ENCODE measurements around the gene CACNA2D4.
"Not testable (repeated sequence)": the region's sequence is repeated elsewhere in the genome, so short reads cannot be mapped to it uniquely, and the experiment has no call there.

CACNA2D4 gene

GRCh38 chr12:1829306-1829900 lies 89.0 kb downstream of the CACNA2D4 start:
- DNase-seq, result no peak

- no peak for DNase-seq
These were observed 89.6 kb downstream of the CACNA2D4 start for GRCh38 chr12:1828856-1829255.

DNA sequence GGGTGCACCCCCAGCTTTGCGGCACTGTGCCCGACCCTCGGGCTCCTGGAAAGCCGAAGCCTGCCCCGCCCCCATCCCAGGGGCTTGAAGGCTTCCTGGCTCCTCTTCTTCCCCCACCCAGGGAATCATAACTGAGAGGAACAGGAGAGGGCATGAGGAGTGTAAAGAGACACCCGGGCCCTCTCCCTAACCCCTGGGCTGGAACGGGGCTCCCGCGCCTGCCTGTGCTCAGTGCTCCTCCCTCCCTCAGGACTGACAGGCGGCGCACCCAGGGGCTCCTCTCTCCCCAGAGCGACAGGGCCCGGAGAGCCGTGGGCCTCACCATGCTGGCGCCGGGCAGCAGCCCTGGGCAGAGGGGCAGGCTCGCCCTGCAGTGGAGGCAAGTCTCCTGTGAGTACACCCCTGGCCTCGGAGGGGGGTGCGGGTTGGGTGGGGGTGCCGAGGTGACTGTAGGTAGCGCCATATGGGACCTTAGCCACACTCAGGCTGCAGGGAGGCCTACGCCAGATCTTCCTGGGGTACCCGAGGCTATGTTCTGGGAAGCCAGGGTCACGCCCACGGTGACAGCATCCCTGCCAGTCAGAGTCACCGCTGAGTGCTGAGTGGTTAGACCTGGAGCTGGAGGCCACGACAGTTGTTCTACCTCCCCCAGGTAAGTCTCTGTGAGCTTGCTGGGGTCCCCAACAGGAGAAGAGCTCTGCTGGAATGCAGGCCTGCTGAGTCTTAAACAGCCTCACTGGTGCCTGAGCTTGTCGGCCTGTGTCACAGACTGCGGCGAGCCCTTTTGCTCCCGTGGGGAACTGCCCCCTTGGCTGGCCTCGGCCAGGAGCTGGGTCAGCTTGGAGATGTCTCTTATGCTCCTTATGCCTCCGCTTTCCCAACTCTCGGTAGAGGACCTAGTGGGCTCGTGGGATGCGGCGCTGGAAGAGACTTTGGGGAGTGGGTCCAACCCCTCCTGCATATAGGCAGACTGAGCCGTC lies 90.3 kb downstream of the CACNA2D4 start:
- DNase-seq, result no peak

- DNase-seq, result no peak
These were observed 91.4 kb downstream of the CACNA2D4 start for GRCh38 chr12:1826867-1827705.

- no peak for DNase-seq
These were observed 92.1 kb downstream of the CACNA2D4 start for GRCh38 chr12:1826401-1826800.

DNA sequence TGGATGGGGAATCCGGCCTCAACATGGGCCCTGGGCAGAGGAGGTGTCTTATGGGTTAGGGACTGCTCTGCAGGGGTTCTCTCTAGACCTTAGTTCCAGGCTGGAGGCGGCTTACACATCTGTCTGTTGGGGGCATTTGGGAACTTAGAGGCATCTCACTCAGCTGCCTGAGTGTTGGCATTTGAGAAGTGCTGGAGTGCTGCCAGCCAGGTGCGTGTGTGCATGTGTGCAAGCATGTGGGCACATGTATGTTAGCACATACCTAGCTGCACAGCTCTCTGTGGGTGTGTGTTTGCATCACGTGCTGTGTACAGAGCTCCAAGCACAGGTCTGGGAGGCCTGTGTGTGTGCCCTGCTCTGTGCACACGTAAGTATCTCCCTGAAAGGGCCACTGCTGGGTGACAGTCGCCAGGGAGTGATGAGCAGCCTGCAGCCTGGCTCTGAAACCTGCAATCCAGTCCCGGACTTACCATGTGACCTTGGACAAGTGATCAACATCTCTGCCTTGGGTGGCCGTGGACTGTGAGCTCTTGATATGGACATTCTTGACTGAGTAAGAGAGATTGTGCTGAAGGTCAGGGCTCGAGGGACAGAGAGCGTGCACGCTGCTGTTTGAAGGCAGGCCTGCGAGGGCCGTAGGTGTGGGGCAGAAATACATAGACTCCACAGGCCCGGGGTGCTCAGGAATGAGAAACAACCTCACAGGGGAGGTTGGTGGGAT lies 92.9 kb downstream of the CACNA2D4 start:
- no peak for DNase-seq

GRCh38 chr12:1823237-1823636 lies 95.2 kb downstream of the CACNA2D4 start:
- DNase-seq, result no peak

GRCh38 chr12:1822699-1823098 lies 95.8 kb downstream of the CACNA2D4 start:
- DNase-seq, result no peak

- DNase-seq, result no peak
These were observed 96.6 kb downstream of the CACNA2D4 start for GRCh38 chr12:1821805-1822204.

DNA sequence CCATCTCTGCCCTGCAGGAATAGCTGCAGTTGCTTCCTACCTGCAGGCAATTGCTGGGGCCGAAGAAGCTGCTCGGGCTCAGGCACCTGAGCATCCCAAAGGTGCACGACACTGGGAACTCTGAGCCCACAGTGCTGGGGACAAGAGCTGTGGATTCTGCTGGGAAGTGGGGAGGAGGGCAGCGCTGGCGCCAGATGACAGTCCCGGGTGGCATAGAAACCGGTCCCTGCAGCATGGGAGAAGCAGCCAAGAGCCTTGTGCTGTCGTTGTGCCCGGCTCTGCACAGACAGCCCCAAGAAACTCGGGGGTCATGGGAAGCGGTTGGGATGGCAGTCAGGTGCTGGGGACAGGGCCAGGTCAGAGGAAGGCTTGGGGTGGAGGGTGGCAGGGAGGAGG lies 97.6 kb downstream of the CACNA2D4 start:
- DNase-seq, result no peak

DNA sequence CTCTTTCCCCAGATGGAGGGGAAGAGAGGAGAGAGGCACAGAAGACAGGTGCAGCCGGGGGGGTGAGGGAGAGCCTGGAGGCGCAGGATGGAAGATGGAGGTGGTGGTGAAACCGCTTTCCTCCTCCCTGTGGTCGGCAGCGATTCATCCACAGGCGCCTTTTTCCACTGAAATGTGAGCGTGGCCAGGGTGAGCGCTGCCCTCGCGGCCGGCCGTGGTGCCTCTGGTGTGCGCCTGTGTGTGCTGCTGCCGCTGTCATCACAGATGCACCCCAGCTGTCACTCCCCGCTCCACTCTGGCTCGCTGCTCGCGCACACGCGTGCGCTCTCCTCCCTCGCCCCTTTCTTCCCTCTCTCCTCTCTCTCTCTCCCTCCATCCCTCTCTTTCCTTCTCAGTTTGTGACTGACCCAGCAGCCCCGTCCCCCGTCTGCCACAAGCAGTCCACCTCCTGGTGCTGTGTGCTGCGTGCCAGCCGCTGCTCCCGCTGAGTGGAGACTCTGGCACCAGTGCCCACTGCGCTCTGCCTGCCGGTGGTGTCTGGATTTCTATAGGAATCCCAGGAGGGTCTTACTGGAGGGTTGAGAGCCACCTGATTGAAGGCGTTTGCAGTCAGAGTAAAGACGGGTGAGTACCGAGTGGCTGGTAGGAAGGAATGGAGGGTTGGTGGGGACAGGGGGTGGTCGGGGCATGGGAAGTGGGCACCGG lies 98.1 kb downstream of the CACNA2D4 start, which contains the start of gene LRTM2:
Gene LRTM2, plus strand, starts transcription at position 375 of the 705 bp plus-strand sequence. CDS start 7,584 bp downstream, outside the sequence.
- DNase-seq, result no peak

- no peak for DNase-seq
These were observed 98.9 kb downstream of the CACNA2D4 start for GRCh38 chr12:1819571-1819970.

DNA sequence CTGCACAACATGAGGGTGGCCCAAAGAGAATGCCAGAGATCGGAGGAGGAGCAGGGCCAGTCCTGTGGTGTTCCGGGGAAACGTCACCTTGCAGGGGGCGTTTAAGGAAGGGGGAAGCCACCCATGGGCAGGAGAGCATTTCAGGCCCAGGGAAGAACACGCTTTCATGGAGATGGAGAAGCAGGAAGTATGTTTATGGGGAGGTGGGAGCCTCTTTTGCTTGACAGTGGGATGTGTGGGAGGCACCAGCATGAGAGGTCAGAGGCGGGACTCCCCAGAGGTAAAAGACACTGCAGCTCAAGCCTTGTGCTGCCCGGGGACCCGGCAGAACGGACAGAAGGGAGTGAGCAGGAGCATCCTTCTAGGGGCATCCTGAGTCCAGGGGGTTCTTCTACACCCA lies 99.4 kb downstream of the CACNA2D4 start:
- DNase-seq, result no peak

GRCh38 chr12:1817928-1818327 lies 100.5 kb downstream of the CACNA2D4 start:
- DNase-seq, result not testable (repeated sequence)

- no peak for DNase-seq
These were observed 101.6 kb downstream of the CACNA2D4 start for GRCh38 chr12:1816730-1817348.

- no peak for DNase-seq
These were observed 102.4 kb downstream of the CACNA2D4 start for GRCh38 chr12:1815814-1816729.

- DNase-seq, result no peak
These were observed 103.3 kb downstream of the CACNA2D4 start for GRCh38 chr12:1815108-1815507.

- DNase-seq, result no peak
These were observed 104.2 kb downstream of the CACNA2D4 start for GRCh38 chr12:1814266-1814665.

- DNase-seq, result no peak
These were observed 105.7 kb downstream of the CACNA2D4 start for GRCh38 chr12:1812650-1813302.

DNA sequence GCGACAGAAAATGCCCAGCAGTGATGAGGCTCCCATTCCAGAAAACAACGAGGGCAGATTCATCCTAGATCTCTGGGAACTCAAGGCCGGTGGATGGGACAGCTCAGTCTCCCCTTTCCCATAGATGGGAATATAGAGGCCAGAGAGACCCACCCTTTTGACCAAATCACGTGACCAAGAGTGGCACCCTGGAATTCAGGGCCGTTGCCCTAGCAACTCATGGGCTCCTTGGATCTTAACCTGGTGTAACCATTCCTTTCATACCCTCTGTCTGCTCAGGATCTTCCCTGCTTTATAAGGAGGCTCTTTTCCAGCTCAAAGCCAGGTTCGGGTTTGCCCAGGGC lies 106.5 kb downstream of the CACNA2D4 start:
- DNase-seq, result no peak
